OCI-LY7 (cell line): Measurements from ENCODE around the gene WDR5B. TPM values are rescaled to one million over a fixed set of nuclear protein-coding genes. Genes with fewer than 3 reads are reported as not detected.

ENCODE experiments used
- Bru-seq: library from RNA; stranded (reverse); fragments of 400-500 nt; gene quantifications from one replicate; lab custom pipeline; 2021; lab: Mats Ljungman, UMichigan
- BruChase-seq, 2 experiments: library from RNA; stranded (reverse); fragments of 400-500 nt; gene quantifications; one replicate each; lab custom pipeline; 2021; lab: Mats Ljungman, UMichigan
- BruUV-seq: library from RNA; stranded (reverse); fragments of 400-500 nt; replicated peaks from 2 replicates; lab custom pipeline; 2021; lab: Mats Ljungman, UMichigan
- CTCF ChIA-PET: fragments of 300-600 bp; sonication (Branson Sonifier 250); formaldehyde crosslinking; loops from one replicate; lab custom pipeline; 2022; ENCODE audit warnings: antibody characterized with exemption; ENCODE audit not compliant: unreplicated experiment; lab: Charles Lee
- POLR2A ChIA-PET: fragments of 300-600 bp; sonication (Branson Sonifier 250); formaldehyde crosslinking; loops from one replicate; lab custom pipeline; 2022; ENCODE audit warnings: antibody characterized with exemption; lab: Charles Lee
- DNase-seq: peaks from one replicate; pipeline ENCODE4 v3.0.0-alpha.2; 2015; ENCODE audit warnings: low spot score
- H2AFZ ChIP-seq: fragments of 200-600 bp; sonication (generic), shearing (Covaris generic); 2 replicates; pipeline ENCODE4 v1.6.1; 2014; ENCODE audit warnings: mild to moderate bottlenecking, antibody characterized with exemption, low read length, moderate library complexity
- H3K27ac ChIP-seq: fragments of 200-600 bp; sonication (generic); 2 replicates; pipeline ENCODE4 v1.5.1; 2014; ENCODE audit warnings: mixed run types, low read depth, mild to moderate bottlenecking, moderate library complexity, low read length, inconsistent platforms; ENCODE audit not compliant: poor library complexity, severe bottlenecking
- H3K36me3 ChIP-seq: fragments of 200-600 bp; sonication (generic); 2 replicates; pipeline ENCODE4 v1.6.1; 2014; ENCODE audit warnings: mild to moderate bottlenecking, antibody characterized with exemption, low read length, moderate library complexity, mixed read lengths; ENCODE audit not compliant: insufficient read depth
- H3K4me1 ChIP-seq: fragments of 200-600 bp; sonication (generic); 2 replicates; pipeline ENCODE4 v1.5.1; 2014; ENCODE audit warnings: mild to moderate bottlenecking, low read length; ENCODE audit not compliant: insufficient read depth, poor library complexity, severe bottlenecking
- H3K4me2 ChIP-seq: fragments of 200-600 bp; sonication (generic); 2 replicates; pipeline ENCODE4 v1.6.1; 2014; ENCODE audit warnings: mild to moderate bottlenecking, low read length
- H3K4me3 ChIP-seq: fragments of 200-600 bp; sonication (generic); 2 replicates; pipeline ENCODE4 v1.5.1; 2014; ENCODE audit warnings: mild to moderate bottlenecking, low read depth, low read length; ENCODE audit not compliant: poor library complexity, severe bottlenecking
- H3K79me2 ChIP-seq: fragments of 200-600 bp; sonication (generic); 2 replicates; pipeline ENCODE4 v1.6.1; 2016; ENCODE audit warnings: low read depth, mild to moderate bottlenecking, low read length, moderate library complexity, mixed read lengths; ENCODE audit not compliant: insufficient read depth
- H3K9me2 ChIP-seq: fragments of 200-600 bp; sonication (generic); 2 replicates; pipeline ENCODE4 v1.6.1; 2016; ENCODE audit warnings: mild to moderate bottlenecking, low read length, mixed read lengths; ENCODE audit not compliant: insufficient read depth
- H3K9me3 ChIP-seq: fragments of 200-600 bp; sonication (generic); 2 replicates; pipeline ENCODE4 v1.6.1; 2014; ENCODE audit warnings: mild to moderate bottlenecking, mixed run types, low read length, mixed read lengths
- H4K20me1 ChIP-seq: fragments of 200-600 bp; sonication (generic); 2 replicates; pipeline ENCODE4 v1.6.1; 2014; ENCODE audit warnings: mild to moderate bottlenecking, antibody characterized with exemption, low read length, moderate library complexity, mixed read lengths; ENCODE audit not compliant: insufficient read depth
- CTCF ChIP-seq: fragments of 200-600 bp; sonication (generic); conservative IDR thresholded peaks from 2 replicates; pipeline ENCODE4 v1.5.1; 2014; ENCODE audit warnings: mild to moderate bottlenecking, antibody characterized with exemption, low read length, moderate library complexity, mixed read lengths
- EZH2phosphoT487 ChIP-seq: fragments of 200-600 bp; sonication (generic); IDR thresholded peaks from 2 replicates; pipeline ENCODE4 v1.6.1; 2018; ENCODE audit warnings: low read depth, borderline replicate concordance, mild to moderate bottlenecking, mixed run types, antibody characterized with exemption, low read length, moderate library complexity, mixed read lengths
- intact Hi-C: fragments of 100-400 bp; cut with micrococcal nuclease; formaldehyde crosslinking; loops from one replicate; pipeline ENCODE4 v1.10.0; 2022; ENCODE audit not compliant: unreplicated experiment
- long read RNA-seq: library from polyadenylated mRNA; stranded (forward); transcript quantifications from one replicate; pipeline ENCODE4 v2.0.0, GENCODE V29; 2022
- total RNA-seq, 2 experiments: library from RNA; depleted of rRNA in 1 of 2; stranded (reverse); fragments of >200 nt in 1 of 2; shearing (Covaris generic) in 1 of 2; gene quantifications; 2 replicates each; pipeline ENCODE4 v1.2.3, GENCODE V29; 2014 to 2022

The WDR5B gene
- total RNA-seq (2014; rRNA removed; shearing (Covaris generic)) (6.9 and 8.3 TPM in 2 replicates), total RNA-seq (2022) (6.3 and 7.3 TPM in 2 replicates), Bru-seq, nascent RNA (percentile 66 among the genes with signal in this experiment), BruChase-seq, experiment 1, labeled RNA remaining after a 6-hour chase (percentile 47 among the genes with signal in this experiment), BruChase-seq, experiment 2, labeled RNA remaining after a 2-hour chase (percentile 70 among the genes with signal in this experiment)
- long read RNA-seq, transcript WDR5B-201 (1 exons, 3,720 nt) = major isoform, 20 of 20 reads
- long read RNA-seq, partial matches to known transcripts = 0 of 20 reads
- long read RNA-seq, other reads (novel, unspliced or antisense) = 0 of 20 reads

GRCh38 chr3:122415762-122416654 lies at the start of gene WDR5B:
WDR5B (minus strand) TSS chr3:122416062; CDS start chr3:122415528, 534 bp downstream.
- peak; percentile 98 for DNase-seq
- POLR2A ChIA-PET = interaction anchor here (0.7 to 3.5 kb wide), 13 partner anchors 9 to 786 kb away, joined by 3 to 44 read pairs (median 4); partner anchors contain the start of genes FAM162A, HSPBAP1, MIX23 and SEC22A
- intact Hi-C loops = loop anchor here (1.0 to 10.0 kb wide), 4 partner anchors 32 to 869 kb away; partner anchors contain the start of genes FAM162A, HSPBAP1, KPNA1 and POLQ

GRCh38 chr3:122464659-122465058 lies 48.8 kb upstream of the WDR5B start:
- Histone ChIP-seq H3K27ac (no peak overlapping the region), H3K4me2 (no peak overlapping the region), H3K4me1 (no peaks in the 10 kb centered on the region), H3K79me2 (peaks cover 23% of the 10 kb centered on the region; the same call in 1 of the 2 replicates), H4K20me1 (peaks cover 8% of the 10 kb centered on the region; the same call in 1 of the 2 replicates), H3K9me2 (no peaks in the 10 kb centered on the region), H3K36me3 (peaks cover 70% of the 10 kb centered on the region), H3K4me3 (no peak overlapping the region), H3K9me3 (no peaks in the 10 kb centered on the region), H2AFZ (no peak overlapping the region)
- intact Hi-C loops = no loop called here
- POLR2A ChIA-PET = interaction anchor here (0.8 to 1.2 kb wide), 2 partner anchors 29 to 75 kb away, joined by 3 to 4 read pairs; no protein-coding TSS in a partner anchor
- no peak for TF ChIP-seq CTCF
- no peak for TF ChIP-seq EZH2phosphoT487
- CTCF ChIA-PET = no interaction called here
- no peak for DNase-seq
- no TSS peak for BruUV-seq

More at GRCh38 chr3:122415762-122416654, at the start of gene WDR5B:
- Histone ChIP-seq H3K4me1 (peaks cover 38% of the 10 kb centered on the region), H3K36me3 (peaks cover 22% of the 10 kb centered on the region), H3K9me3 (no peaks in the 10 kb centered on the region), H3K79me2 (peaks cover 35% of the 10 kb centered on the region), H3K4me3 (peak within 1 kb of the TSS; percentile 85), H3K27ac (peak within 1 kb of the TSS; percentile 87), H4K20me1 (no peaks in the 10 kb centered on the region), H3K4me2 (peak within 1 kb of the TSS; percentile 98), H3K9me2 (no peaks in the 10 kb centered on the region), H2AFZ (peak within 1 kb of the TSS; percentile 62; the same call in 1 of the 2 replicates)
- BruUV-seq = TSS peak; percentile 88
- CTCF ChIA-PET = interaction anchor here (1.0 kb wide), 1 partner anchor 32 kb away, joined by 3 read pairs; the partner anchor contains the start of gene FAM162A
- TF ChIP-seq EZH2phosphoT487 = no peak
- TF ChIP-seq CTCF = 0 out of 2 replicates have a peak, but pooled peaks have one; percentile 13
